Loucy (cell line): ENCODE results near the gene ANKLE2.

Experiments
- H2AFZ ChIP-seq: fragments of 200-600 bp; sonication (generic); 2 replicates; pipeline ENCODE4 v1.6.0; 2016; ENCODE audit warnings: antibody characterized with exemption, mild to moderate bottlenecking, low read length, moderate library complexity
- H3F3A ChIP-seq: fragments of 200-600 bp; 2 replicates; pipeline ENCODE4 v1.6.0; 2016; ENCODE audit warnings: antibody characterized with exemption, low read depth, mild to moderate bottlenecking
- H3K27me3 ChIP-seq: fragments of 200-600 bp; sonication (generic); 2 replicates; pipeline ENCODE4 v1.6.1; 2014; ENCODE audit warnings: low read length, mild to moderate bottlenecking; ENCODE audit not compliant: insufficient read depth, poor library complexity, severe bottlenecking
- H3K36me3 ChIP-seq: fragments of 200-600 bp; sonication (generic); 2 replicates; pipeline ENCODE4 v1.6.1; 2016; ENCODE audit warnings: low read length; ENCODE audit not compliant: insufficient read depth
- H3K4me1 ChIP-seq: fragments of 200-600 bp; sonication (generic); 2 replicates; pipeline ENCODE4 v1.5.1; 2014; ENCODE audit warnings: low read length, mild to moderate bottlenecking; ENCODE audit not compliant: insufficient read depth, poor library complexity, severe bottlenecking
- H3K4me2 ChIP-seq: fragments of 200-600 bp; sonication (generic); 2 replicates; pipeline ENCODE4 v1.6.0; 2014; ENCODE audit warnings: antibody characterized with exemption, low read length, low read depth, mild to moderate bottlenecking; ENCODE audit not compliant: poor library complexity, severe bottlenecking
- H3K4me3 ChIP-seq: fragments of 200-600 bp; sonication (generic); 2 replicates; pipeline ENCODE4 v1.5.1; 2014; ENCODE audit warnings: low read length, mild to moderate bottlenecking, mixed read lengths; ENCODE audit not compliant: poor library complexity, severe bottlenecking
- H3K79me2 ChIP-seq: fragments of 200-600 bp; sonication (generic); 2 replicates; pipeline ENCODE4 v1.6.1; 2014; ENCODE audit warnings: low read length; ENCODE audit not compliant: insufficient read depth
- H3K9ac ChIP-seq: fragments of 200-600 bp; sonication (generic); 2 replicates; pipeline ENCODE4 v1.6.0; 2014; ENCODE audit warnings: mild to moderate bottlenecking, low read depth, low read length, moderate library complexity; ENCODE audit not compliant: poor library complexity, severe bottlenecking
- H3K9me2 ChIP-seq: fragments of 200-600 bp; sonication (generic); replicated peaks from 2 replicates; pipeline ENCODE4 v1.6.1; 2016; ENCODE audit warnings: low read depth, low read length, mixed read lengths
- H3K9me3 ChIP-seq: fragments of 200-600 bp; sonication (generic); 2 replicates; pipeline ENCODE4 v1.6.1; 2014; ENCODE audit warnings: mild to moderate bottlenecking, antibody characterized with exemption, low read length, low read depth; ENCODE audit not compliant: insufficient read depth
- H4K20me1 ChIP-seq: fragments of 200-600 bp; sonication (generic); 2 replicates; pipeline ENCODE4 v1.6.0; 2014; ENCODE audit warnings: antibody characterized with exemption, low read length, mild to moderate bottlenecking; ENCODE audit not compliant: insufficient read depth, poor library complexity, severe bottlenecking
- EZH2phosphoT487 ChIP-seq: fragments of 200-600 bp; IDR thresholded peaks from 2 replicates; pipeline ENCODE4 v1.6.1; 2018; ENCODE audit warnings: antibody characterized with exemption, mild to moderate bottlenecking, moderate library complexity, borderline replicate concordance
- TF ChIP-seq, protein P1 (sequence below): fragments of 200-600 bp; sonication (generic); conservative IDR thresholded peaks from 2 replicates; pipeline ENCODE4 v1.5.1; 2014; ENCODE audit warnings: mild to moderate bottlenecking, antibody characterized with exemption, low read length

The ANKLE2 gene

DNA sequence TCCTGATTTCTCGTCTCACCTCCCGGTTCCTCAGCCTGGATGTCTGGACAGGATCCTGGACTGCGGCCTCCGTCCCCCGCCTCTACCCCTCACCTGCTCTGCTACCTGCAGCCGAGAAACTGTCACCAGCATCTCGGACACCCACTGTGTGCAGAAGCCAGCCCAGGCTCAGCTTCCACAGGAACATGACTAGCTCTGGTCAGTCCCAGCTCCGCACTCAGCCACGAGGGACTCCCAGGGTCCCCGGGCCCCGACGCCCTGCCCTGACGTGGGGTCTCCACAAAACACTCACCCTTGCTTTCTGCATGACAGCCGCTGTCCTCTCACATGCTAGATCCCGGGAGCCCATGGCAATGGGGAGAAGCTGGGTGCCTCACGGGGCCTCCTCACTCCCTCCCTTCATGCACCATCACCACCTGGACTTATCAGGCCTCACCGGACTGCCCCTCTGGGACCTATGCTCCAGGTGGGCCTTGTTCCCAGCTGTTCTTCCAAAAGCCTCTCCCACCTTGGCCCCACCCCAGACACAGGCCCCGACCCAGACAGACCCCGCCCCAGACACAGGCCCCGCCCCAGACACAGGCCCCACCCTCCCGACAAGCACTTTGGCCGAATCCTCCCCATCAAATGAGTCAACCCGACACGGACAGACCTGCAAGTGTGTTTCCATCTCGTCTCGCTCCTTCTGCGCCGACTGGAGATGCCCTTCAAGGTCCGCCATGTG lies 26.9 kb upstream of the ANKLE2 start:
- TF ChIP-seq, protein P1, sequence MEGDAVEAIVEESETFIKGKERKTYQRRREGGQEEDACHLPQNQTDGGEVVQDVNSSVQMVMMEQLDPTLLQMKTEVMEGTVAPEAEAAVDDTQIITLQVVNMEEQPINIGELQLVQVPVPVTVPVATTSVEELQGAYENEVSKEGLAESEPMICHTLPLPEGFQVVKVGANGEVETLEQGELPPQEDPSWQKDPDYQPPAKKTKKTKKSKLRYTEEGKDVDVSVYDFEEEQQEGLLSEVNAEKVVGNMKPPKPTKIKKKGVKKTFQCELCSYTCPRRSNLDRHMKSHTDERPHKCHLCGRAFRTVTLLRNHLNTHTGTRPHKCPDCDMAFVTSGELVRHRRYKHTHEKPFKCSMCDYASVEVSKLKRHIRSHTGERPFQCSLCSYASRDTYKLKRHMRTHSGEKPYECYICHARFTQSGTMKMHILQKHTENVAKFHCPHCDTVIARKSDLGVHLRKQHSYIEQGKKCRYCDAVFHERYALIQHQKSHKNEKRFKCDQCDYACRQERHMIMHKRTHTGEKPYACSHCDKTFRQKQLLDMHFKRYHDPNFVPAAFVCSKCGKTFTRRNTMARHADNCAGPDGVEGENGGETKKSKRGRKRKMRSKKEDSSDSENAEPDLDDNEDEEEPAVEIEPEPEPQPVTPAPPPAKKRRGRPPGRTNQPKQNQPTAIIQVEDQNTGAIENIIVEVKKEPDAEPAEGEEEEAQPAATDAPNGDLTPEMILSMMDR, result no peak
- TF ChIP-seq EZH2phosphoT487, result no peak
- no peak overlapping the region for H3K4me2 ChIP-seq
- no peaks in the 10 kb centered on the region for H3K9me2 ChIP-seq
- no peaks in the 10 kb centered on the region for H3K79me2 ChIP-seq
- no peak overlapping the region for H2AFZ ChIP-seq
- no peak overlapping the region for H3K9ac ChIP-seq
- H3K4me1 ChIP-seq, result peaks cover 6% of the 10 kb centered on the region
- H4K20me1 ChIP-seq, result no peaks in the 10 kb centered on the region
- no peak overlapping the region for H3K4me3 ChIP-seq
- H3K36me3 ChIP-seq, result peaks cover 34% of the 10 kb centered on the region; the same call in 1 of the 2 replicates
- no peaks in the 10 kb centered on the region for H3F3A ChIP-seq
- no peaks in the 10 kb centered on the region for H3K27me3 ChIP-seq
- no peaks in the 10 kb centered on the region for H3K9me3 ChIP-seq

DNA sequence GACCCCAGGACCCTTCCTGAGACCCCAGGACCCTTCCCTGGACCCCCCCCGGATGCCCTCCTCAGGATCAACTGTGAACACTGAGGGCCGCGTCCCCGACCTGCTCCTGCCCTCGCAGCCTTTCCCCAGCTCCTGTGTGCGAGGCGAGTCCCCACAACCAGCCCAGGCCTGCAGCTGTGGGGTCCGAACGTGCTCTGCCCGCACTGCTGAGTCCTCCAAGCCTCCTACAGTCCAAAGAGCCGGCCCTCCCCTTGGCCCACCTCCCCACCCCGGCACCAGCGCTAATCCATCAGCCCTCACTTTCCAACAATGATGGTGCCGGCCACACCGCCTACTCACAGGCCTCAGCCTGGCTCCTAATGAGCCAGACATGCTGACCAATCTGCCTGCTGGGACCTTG lies 26.2 kb upstream of the ANKLE2 start:
- Histone ChIP-seq H3K4me2 (no peak overlapping the region), H3K36me3 (peaks cover 33% of the 10 kb centered on the region; the same call in 1 of the 2 replicates), H2AFZ (no peak overlapping the region), H3K27me3 (no peaks in the 10 kb centered on the region), H3K79me2 (no peaks in the 10 kb centered on the region), H3F3A (no peaks in the 10 kb centered on the region), H3K9ac (no peak overlapping the region), H3K4me1 (peaks cover 6% of the 10 kb centered on the region), H4K20me1 (no peaks in the 10 kb centered on the region), H3K9me2 (no peaks in the 10 kb centered on the region), H3K4me3 (no peak overlapping the region), H3K9me3 (no peaks in the 10 kb centered on the region)
- TF ChIP-seq, protein P1, result no peak
- no peak for TF ChIP-seq EZH2phosphoT487

DNA sequence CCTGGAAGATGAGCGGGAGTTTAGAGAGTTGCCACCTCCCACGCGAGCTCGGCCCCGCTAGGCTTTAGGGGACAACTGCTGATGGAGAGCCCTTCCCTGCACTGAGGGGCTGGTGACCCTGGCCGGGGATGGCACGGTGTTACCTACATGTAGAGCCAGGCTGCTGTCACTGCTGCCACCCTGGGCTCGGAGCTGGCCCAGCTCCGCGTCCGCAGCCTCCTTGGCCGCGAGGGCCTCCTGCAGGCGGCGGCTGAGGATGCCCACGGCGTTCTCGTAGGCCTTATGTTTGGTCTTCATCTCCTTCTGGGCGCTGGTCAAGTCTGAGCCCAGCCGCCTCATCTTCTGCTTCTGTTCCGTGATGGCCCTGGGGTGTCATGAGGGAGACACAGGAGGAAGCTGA lies 24.6 kb upstream of the ANKLE2 start:
- no peaks in the 10 kb centered on the region for H3F3A ChIP-seq

More for the DNA sequence above, 24.6 kb upstream of the ANKLE2 start:
- Histone ChIP-seq H3K4me1 (peaks cover 6% of the 10 kb centered on the region), H3K4me3 (no peak overlapping the region), H3K9ac (no peak overlapping the region), H3K9me3 (no peaks in the 10 kb centered on the region), H4K20me1 (no peaks in the 10 kb centered on the region), H3K36me3 (peaks cover 45% of the 10 kb centered on the region; the same call in 1 of the 2 replicates), H3K27me3 (no peaks in the 10 kb centered on the region), H3K9me2 (no peaks in the 10 kb centered on the region), H2AFZ (no peak overlapping the region), H3K79me2 (no peaks in the 10 kb centered on the region), H3K4me2 (no peak overlapping the region)
- TF ChIP-seq EZH2phosphoT487, result no peak
- TF ChIP-seq, protein P1, result no peak
